Hepatocyte (in vitro differentiated cells): ENCODE results near the gene POLR2A. TPM values are rescaled to one million over a fixed set of nuclear protein-coding genes. Genes with fewer than 3 reads are reported as not detected.

ENCODE experiments used
- DNase-seq: peaks from one replicate; pipeline ENCODE4 v3.0.0-alpha.2; 2016; ENCODE audit warnings: low spot score
- H2AFZ ChIP-seq: fragments of 200-600 bp; sonication (generic); 2 replicates; pipeline ENCODE4 v1.6.0; 2016; ENCODE audit warnings: antibody characterized with exemption, mild to moderate bottlenecking
- H3K27ac ChIP-seq: fragments of 200-600 bp; sonication (generic); 2 replicates; pipeline ENCODE4 v1.5.1; 2016; ENCODE audit warnings: mild to moderate bottlenecking
- H3K27me3 ChIP-seq: fragments of 200-600 bp; sonication (generic); 2 replicates; pipeline ENCODE4 v1.6.1; 2016
- H3K36me3 ChIP-seq: fragments of 200-600 bp; sonication (generic); replicated peaks from 2 replicates; pipeline ENCODE4 v1.5.1; 2016; ENCODE audit warnings: low read depth; ENCODE audit not compliant: insufficient read depth
- H3K4me1 ChIP-seq: fragments of 200-600 bp; sonication (generic); 2 replicates; pipeline ENCODE4 v1.5.1; 2016; ENCODE audit warnings: mild to moderate bottlenecking, moderate library complexity; ENCODE audit not compliant: insufficient read depth
- H3K4me2 ChIP-seq: fragments of 200-600 bp; sonication (generic); 2 replicates; pipeline ENCODE4 v1.6.0; 2016
- H3K4me3 ChIP-seq: fragments of 200-600 bp; sonication (generic); 2 replicates; pipeline ENCODE4 v1.5.1; 2016; ENCODE audit warnings: mild to moderate bottlenecking
- H3K79me2 ChIP-seq: fragments of 200-600 bp; sonication (generic); 2 replicates; pipeline ENCODE4 v1.6.0; 2017; ENCODE audit warnings: mild to moderate bottlenecking
- H3K9me2 ChIP-seq: fragments of 200-600 bp; sonication (generic); replicated peaks from 2 replicates; pipeline ENCODE4 v1.6.0; 2017; ENCODE audit warnings: mild to moderate bottlenecking; ENCODE audit not compliant: insufficient read depth
- H3K9me3 ChIP-seq: fragments of 200-600 bp; sonication (generic); 2 replicates; pipeline ENCODE4 v1.5.1; 2016; ENCODE audit warnings: low read depth, mild to moderate bottlenecking
- H4K20me1 ChIP-seq: fragments of 200-600 bp; sonication (generic); 2 replicates; pipeline ENCODE4 v1.6.0; 2016; ENCODE audit warnings: mild to moderate bottlenecking; ENCODE audit not compliant: insufficient read depth, poor library complexity, severe bottlenecking
- CTCF ChIP-seq: fragments of 200-600 bp; sonication (generic); IDR thresholded peaks from 2 replicates; pipeline ENCODE4 v1.5.1; 2016; ENCODE audit warnings: antibody characterized with exemption, mild to moderate bottlenecking; ENCODE audit not compliant: poor library complexity
- EZH2 ChIP-seq: fragments of 200-600 bp; sonication (generic); IDR thresholded peaks from 2 replicates; pipeline ENCODE4 v1.6.1; 2016; ENCODE audit warnings: antibody characterized with exemption, mild to moderate bottlenecking, borderline replicate concordance
- EZH2phosphoT487 ChIP-seq: fragments of 200-600 bp; sonication (generic); IDR thresholded peaks from one replicate; pipeline ENCODE4 v1.6.1; 2018; ENCODE audit warnings: antibody characterized with exemption, mild to moderate bottlenecking, low read depth, moderate library complexity; ENCODE audit not compliant: unreplicated experiment, severe bottlenecking
- WGBS: methylation state at CpG from one replicate; pipeline ENCODE4 v1.1.6; 2016; ENCODE audit warnings: low lambda C conversion rate; ENCODE audit errors: missing lambda C conversion rate; 5-methylcytosine and 5-hydroxymethylcytosine counted together
- polyA plus RNA-seq: library from polyadenylated mRNA; unstranded; fragments of >200 nt; fragmentation: Nextera tagmentation; extraction: Ambion mirVana; gene quantifications from 2 replicates; pipeline ENCODE4 v1.2.1, GENCODE V29; 2016
- total RNA-seq: library from RNA; depleted of rRNA; stranded (reverse); fragments of >200 nt; gene quantifications from 2 replicates; pipeline ENCODE4 v1.2.3, GENCODE V29; 2014

The POLR2A gene
- total and polyA plus RNA-seq, 2 experiments from 2014 or later, result 74.5 to 96.3 TPM

DNA sequence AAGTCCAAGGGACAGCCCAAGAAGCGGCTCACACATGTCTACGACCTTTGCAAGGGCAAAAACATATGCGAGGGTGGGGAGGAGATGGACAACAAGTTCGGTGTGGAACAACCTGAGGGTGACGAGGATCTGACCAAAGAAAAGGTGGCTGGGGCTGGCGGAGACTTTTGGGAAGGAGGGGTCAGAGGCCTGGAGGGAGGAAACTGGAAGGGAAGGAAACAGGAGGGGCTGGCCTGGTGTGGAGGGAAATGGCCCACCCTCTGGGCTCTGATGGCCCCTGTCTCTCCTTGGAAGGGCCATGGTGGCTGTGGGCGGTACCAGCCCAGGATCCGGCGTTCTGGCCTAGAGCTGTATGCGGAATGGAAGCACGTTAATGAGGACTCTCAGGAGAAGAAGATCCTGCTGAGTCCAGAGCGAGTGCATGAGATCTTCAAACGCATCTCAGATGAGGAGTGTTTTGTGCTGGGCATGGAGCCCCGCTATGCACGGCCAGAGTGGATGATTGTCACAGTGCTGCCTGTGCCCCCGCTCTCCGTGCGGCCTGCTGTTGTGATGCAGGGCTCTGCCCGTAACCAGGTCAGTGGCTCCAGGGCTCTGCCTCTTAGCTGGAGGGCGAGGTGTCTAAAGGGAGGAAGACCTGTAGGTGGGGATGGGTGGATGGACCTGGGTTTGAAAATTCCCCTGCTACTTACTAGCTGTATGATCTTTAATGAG, 12.5 kb downstream of the POLR2A start:
- Histone ChIP-seq H3K9me2 (no peaks in the 10 kb centered on the region), H3K27me3 (no peaks in the 10 kb centered on the region), H3K9me3 (no peaks in the 10 kb centered on the region), H3K79me2 (peaks cover 60% of the 10 kb centered on the region), H3K27ac (no peak overlapping the region), H2AFZ (no peak overlapping the region), H3K4me1 (peaks cover 6% of the 10 kb centered on the region), H4K20me1 (peaks cover 49% of the 10 kb centered on the region), H3K4me3 (no peak overlapping the region), H3K36me3 (peaks cover 4% of the 10 kb centered on the region), H3K4me2 (no peak overlapping the region)
- TF ChIP-seq CTCF (no peak), EZH2phosphoT487 (no peak), EZH2 (no peak)
- no peak for DNase-seq
- WGBS, result 97% methylated on average over 20 of the region's 20 CpGs

DNA sequence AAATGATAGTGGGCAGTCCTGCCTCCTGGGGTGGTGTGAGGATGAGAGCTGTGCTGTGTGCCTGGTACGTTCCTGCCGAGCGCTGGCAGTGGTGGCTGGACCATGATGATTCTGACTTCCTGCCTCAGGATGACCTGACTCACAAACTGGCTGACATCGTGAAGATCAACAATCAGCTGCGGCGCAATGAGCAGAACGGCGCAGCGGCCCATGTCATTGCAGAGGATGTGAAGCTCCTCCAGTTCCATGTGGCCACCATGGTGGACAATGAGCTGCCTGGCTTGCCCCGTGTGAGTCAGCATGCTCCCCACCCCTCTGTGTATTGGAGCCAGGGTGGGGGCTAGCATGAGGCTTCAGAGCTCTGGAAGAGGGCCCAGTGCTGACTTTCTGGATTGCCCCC, 13.1 kb downstream of the POLR2A start:
- H3K27me3 ChIP-seq, result no peaks in the 10 kb centered on the region
- H3K27ac ChIP-seq, result no peak overlapping the region
- no peaks in the 10 kb centered on the region for H3K9me2 ChIP-seq
- peaks cover 4% of the 10 kb centered on the region for H3K36me3 ChIP-seq
- peaks cover 43% of the 10 kb centered on the region for H4K20me1 ChIP-seq
- no peaks in the 10 kb centered on the region for H3K4me1 ChIP-seq
- H3K9me3 ChIP-seq, result no peaks in the 10 kb centered on the region
- DNase-seq, result no peak
- H2AFZ ChIP-seq, result no peak overlapping the region
- no peak overlapping the region for H3K4me3 ChIP-seq
- no peak overlapping the region for H3K4me2 ChIP-seq
- no peak for TF ChIP-seq CTCF
- WGBS, result 97% methylated on average over 8 of the region's 10 CpGs
- peaks cover 54% of the 10 kb centered on the region for H3K79me2 ChIP-seq

- TF ChIP-seq EZH2 (no peak), CTCF (no peak), EZH2phosphoT487 (no peak)
- H3K9me2 ChIP-seq, result no peaks in the 10 kb centered on the region
- H4K20me1 ChIP-seq, result peaks cover 39% of the 10 kb centered on the region
- H3K27me3 ChIP-seq, result no peaks in the 10 kb centered on the region
- no peak overlapping the region for H3K4me2 ChIP-seq
- no peak overlapping the region for H3K27ac ChIP-seq
- no peak overlapping the region for H2AFZ ChIP-seq
- H3K9me3 ChIP-seq, result no peaks in the 10 kb centered on the region
- no peak overlapping the region for H3K4me3 ChIP-seq
- H3K4me1 ChIP-seq, result no peaks in the 10 kb centered on the region
- H3K36me3 ChIP-seq, result peaks cover 4% of the 10 kb centered on the region
- peaks cover 50% of the 10 kb centered on the region for H3K79me2 ChIP-seq
- DNase-seq, result no peak
- WGBS, result 98% methylated on average over 14 of the region's 14 CpGs
These were observed 13.5 kb downstream of the POLR2A start for GRCh38 chr17:7497636-7498035.
